SK-N-SH (cell line): ENCODE measurements around the gene PALM2AKAP2.

Experiments used
- CHD2 ChIP-seq: fragments of 150-350 bp; IDR thresholded peaks from 2 replicates; pipeline ENCODE4 v1.6.1; 2018; ENCODE audit warnings: low read length; ENCODE audit not compliant: partially characterized antibody
- CTCF ChIP-seq: fragments of 200-600 bp; sonication (generic); IDR thresholded peaks from 2 replicates; pipeline ENCODE4 v1.6.1; 2017; ENCODE audit warnings: antibody characterized with exemption, mild to moderate bottlenecking, moderate library complexity
- EP300 ChIP-seq, 2 experiments: IDR thresholded peaks; 2 replicates each; pipeline versions ENCODE4 v1.4.0 to v1.6.1; 2012; ENCODE audit warnings: borderline replicate concordance in 1 of 2, low read depth in 1 of 2, low read length in 1 of 2
- EZH2phosphoT487 ChIP-seq: fragments of 200-600 bp; sonication (generic); IDR thresholded peaks from 2 replicates; pipeline ENCODE4 v1.6.1; 2017; ENCODE audit warnings: low read depth, mixed run types, mild to moderate bottlenecking, antibody characterized with exemption, moderate library complexity, borderline replicate concordance
- USF1 ChIP-seq: IDR thresholded peaks from 2 replicates; pipeline ENCODE4 v1.4.0; 2012; ENCODE audit warnings: low read depth, borderline replicate concordance
- ZBTB33 ChIP-seq: IDR thresholded peaks from 2 replicates; pipeline ENCODE4 v1.4.0; 2012; ENCODE audit warnings: low read depth, borderline replicate concordance

GRCh38 chr9:109816490-109816889 lies 36.5 kb downstream of the PALM2AKAP2 start:
- TF ChIP-seq EP300 (IDR thresholded peaks at IDR 0.05; ENCODE audit: borderline replicate concordance in 1 of 2, low read depth in 1 of 2, low read length in 1 of 2) (peak in 1 of 2 experiments; percentile 97; a peak in 2 of 4 replicates), CHD2 (no peak), USF1 (no peak), EZH2phosphoT487 (no peak), ZBTB33 (peak; percentile 87; the same call in 1 of the 2 replicates), CTCF (no peak)
